Activated naive CD4-positive, alpha-beta T cell treated with Interleukin-2 at 50 U/mL for 16 hours (primary cell): ENCODE measurements around the gene PKD1.
"Not testable (repeated sequence)": the region's sequence is repeated elsewhere in the genome, so short reads cannot be mapped to it uniquely, and the experiment has no call there.

Experiments used
- DNase-seq: peaks from one replicate; pipeline ENCODE4 v3.0.0-alpha.2; 2020

Gene PKD1

DNA sequence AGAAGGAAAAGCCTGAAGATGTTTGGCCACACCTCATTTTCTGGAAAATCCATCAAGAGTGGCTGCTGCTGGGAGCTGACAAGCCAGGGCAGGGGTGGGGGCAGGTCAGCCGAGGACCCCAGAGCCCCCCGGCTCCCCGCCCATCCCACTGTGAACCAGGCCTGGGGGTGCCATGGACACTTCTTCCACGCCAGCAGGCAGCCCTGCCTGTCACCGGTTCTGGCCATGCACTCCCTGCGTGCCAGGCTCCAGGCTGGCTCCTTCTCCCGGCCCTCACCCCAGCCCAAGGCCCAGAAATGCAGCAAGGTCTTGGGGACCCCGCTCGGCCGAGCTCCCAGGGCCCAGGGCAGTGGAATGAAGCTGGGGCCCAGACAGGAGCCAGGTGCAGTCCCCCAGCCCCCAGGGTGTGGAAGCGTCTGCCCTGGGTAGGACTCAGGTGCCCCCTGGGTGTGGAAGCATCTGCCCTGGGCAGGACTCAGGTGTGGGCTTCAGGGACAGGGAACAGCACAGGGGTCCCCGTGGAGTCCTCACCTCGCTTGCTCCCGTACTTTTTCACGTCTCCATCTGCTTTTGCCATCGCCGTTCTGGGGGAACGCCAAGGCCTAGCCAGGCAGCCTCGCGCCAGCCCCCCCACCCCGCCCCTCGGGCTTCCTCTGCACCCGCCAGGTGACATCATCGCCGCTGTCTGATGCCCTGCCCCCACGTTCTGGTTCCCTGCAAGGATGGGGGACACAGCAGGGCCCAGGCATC is 12.6 kb downstream of the PKD1 start:
- DNase-seq, result not testable (repeated sequence)

DNA sequence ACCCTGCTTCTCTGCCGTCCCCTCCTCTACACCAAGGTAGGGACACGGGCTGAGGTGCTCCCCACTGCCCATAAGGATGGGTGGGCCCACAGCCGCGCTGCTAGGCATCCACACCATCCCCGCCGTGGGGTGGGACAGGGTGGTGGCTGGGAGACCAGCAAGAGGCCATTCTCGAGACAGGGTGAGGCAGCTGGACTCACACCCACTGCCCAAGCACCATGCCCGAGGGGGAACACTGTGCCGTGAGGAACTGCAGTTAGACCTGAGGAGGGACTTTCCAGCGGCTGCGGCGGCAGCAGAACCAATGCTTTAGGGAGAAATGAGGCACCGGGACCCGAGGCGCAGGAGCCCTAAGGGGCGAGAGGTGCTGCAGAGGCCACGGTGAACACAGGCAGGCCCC is 13.3 kb downstream of the PKD1 start:
- no peak for DNase-seq

DNA sequence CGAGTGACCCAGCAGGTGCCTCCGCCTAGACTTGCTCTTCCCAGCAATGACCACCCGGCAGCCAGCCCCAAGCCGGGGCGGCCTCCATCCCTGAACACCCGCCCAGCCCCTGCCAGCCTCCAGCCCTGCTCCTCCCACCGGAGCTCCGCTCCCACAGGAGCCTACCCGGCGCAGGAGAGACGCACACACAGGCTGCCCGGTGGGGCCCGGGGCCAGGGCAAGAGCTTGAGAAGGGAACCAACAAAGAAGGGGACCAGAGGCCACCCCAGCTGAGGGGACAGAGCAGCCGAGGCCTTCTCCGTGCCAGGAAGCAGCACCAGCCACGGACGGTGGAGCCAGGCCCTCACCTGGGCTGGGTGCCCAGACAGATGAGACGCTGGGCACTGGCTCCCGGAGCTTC is 13.8 kb downstream of the PKD1 start:
- no peak for DNase-seq

DNA sequence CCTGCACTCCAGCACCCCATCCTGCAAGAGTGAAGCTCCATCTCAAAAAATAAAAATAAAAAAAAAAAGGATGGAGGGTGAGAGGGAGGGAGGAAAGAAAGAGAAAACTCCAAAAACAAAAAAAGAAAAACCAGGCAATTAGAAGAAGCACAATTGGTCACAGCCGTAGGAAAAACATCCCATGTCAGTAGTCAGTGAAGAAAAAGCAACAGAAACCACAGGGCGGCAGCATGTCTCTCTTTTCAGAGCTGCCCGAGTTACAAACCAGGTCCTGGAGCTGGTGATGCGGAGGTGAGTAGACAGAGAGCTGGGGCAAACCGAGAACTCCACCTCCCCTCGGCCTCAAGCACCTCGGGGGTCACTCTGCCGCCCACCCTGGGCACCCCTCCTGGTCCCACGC is 14.4 kb downstream of the PKD1 start:
- peak; percentile 29 for DNase-seq

DNA sequence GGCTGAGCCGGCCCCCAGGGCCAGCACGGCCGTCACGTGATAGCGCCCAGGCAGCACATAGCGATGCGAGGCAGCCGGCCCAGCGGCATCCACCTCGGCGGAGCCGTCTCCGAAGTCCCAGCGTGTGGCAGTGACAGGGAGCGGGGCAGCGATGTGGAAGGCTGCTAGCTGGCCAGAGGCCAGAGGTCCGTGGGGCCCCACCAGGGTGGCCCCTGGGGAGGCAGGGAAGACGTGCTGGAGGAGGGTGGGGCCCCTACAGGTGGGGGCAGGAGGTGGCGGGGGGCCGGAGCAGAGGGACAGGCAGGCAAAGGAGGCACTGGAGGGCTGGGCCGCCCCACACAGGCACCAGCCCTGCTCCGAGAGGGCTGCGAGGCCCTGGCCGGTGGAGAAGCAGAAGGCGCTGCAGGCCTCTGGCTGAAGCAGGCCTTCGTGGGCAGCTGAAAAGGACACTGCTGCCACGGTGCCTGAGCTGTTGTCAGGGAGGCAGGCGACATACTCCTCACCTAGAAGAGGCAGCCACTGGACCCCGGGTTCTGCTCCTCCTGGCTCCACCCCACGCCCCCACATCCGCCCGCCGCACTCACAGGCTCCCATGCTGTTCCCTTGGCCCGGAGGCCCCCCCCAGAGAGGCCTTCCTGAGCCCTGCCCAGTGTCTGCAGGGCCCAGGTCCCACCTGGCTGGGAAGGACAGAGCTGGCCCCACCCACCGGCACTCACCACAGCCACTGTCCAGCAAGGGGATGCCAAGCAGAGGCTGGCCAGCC is 17.6 kb downstream of the PKD1 start:
- not testable (repeated sequence) for DNase-seq

DNA sequence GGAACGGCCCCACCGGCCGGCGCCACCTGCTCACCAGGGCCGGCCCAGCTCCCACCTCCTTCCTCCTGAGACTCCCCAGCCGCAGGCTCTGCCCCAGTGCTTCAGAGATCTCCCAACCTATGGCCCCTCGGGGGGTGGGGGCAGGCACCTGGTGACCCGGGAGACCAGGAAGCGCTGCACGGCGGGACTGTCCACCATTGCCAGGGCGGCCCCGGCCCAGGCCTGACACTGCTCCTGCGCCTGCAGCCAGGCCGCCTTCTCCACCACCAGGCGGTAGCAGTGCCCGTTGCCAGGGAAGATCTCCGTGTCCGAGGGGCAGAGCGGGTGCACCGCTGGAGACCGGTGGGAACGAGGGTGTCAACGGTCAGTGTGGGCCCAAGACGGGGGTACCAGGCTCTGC is 18.4 kb downstream of the PKD1 start:
- not testable (repeated sequence) for DNase-seq

DNA sequence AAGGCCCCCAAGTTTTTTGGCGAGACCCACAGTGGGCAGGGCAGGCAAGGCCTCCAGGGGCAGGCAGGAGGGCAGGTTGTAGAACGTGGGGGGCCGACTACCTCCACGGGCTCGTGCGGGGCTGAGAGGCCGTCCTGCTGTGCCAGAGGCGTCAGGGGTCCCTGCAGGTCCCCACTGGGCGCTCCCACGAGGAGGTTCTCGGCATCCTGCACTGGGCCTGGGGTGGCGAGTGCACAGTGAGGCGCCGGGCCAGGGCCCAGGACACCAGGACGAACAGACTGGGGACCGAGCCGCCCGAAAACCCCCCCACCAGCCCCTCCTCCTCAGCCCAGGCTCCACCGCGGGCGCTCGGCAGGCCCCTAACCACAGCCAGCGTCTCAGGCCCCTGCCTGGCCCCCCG is 19.3 kb downstream of the PKD1 start:
- not testable (repeated sequence) for DNase-seq

DNA sequence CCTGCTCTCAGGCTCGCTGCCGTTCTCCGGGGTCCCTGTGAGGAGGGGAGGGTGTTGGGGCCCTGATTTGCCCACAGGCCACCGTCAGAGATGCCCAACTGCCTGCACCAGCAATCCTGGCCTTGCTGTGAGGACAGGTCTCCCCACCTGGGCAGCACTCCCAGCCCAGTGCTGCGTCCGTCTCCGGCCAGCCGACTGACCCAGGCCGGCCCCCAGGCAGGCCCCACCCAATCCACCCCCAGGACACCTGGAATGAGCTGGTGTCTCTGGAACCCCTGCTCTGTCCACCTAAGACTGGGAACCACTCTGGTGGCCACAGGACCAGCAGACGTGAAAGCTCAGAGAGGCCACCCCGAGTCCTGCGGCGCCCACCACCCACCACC is 20.1 kb downstream of the PKD1 start:
- DNase-seq, result no peak

DNA sequence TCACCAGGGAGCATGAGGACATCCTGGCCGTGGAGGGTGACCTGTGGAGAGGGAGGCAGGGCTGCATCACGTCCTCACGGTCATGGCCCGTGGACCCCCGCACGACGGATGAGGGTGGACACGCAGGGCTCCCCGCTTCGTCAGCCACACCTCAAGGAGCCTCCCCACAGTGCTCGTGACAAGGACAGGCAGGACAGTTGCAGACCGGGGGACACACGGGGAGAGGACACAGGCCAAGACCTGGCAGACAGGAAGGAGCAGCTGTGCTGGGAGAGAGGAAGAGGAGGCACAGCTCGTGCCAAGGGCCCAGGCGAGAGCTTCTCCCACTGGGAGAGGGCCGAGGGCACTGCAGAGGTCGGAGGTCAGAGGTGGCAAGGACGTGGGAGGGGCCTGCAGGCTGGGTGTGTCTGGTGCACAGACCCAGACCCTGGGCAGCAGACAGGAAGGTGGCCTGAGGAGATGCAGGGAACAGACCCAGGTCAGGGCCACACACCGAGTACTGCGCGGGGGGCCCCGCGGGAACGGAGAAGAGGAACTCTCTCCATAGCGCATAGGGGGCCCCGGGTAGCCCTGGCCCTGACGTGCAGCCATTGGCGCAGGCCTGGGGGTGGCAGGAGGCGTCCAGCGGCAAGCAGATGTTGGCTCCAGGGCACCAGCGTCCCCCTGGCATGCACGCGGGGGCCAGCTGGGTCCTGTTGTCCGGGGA is 20.7 kb downstream of the PKD1 start:
- DNase-seq, result not testable (repeated sequence)

DNA sequence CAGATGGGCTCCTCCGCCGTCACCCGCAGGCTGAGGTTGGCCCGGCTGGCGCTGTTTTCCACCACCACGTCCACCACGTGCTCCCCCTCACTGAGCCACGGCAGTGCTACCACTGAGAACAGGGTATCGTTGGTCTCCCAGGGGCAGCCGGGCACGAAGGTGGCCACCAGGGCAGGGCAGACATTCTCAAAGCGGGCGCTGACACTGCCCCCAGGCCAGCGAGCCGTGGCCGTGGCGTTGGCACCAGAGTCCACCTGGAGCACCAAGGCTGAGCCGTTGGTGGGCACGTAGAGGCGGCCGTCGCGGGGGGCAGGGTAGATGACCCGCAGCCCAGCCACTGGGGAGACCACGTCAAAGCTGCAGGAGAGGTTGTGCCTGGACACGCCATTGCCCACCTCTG is 21.5 kb downstream of the PKD1 start:
- not testable (repeated sequence) for DNase-seq

DNA sequence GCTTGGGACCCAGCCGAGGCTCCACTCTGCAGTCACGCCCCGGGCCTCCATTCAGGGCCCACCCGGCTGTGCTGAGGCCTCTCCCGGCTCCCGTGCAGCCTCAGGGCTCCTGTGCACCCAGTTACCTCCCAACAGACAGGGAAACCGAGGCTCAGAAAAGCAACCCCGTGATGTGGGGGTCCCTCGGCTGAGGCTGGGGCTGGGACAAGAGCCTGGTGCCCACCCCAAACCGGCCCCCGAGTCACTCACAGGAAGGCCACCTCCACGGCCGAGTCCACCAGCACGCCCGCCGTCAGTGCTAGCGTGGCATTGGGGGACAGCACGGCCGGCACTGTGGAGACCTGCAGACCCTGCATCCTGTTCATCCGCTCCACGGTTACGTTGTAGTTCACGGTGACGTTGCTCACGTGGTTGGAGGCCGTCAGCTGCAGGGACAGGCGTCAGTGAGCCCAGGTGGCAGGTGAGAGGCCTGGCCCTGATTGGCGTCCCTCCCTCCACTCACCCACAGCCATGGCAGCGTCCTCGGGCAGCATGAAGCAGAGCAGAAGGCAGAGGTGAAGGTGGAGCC is 23.1 kb downstream of the PKD1 start:
- not testable (repeated sequence) for DNase-seq

DNA sequence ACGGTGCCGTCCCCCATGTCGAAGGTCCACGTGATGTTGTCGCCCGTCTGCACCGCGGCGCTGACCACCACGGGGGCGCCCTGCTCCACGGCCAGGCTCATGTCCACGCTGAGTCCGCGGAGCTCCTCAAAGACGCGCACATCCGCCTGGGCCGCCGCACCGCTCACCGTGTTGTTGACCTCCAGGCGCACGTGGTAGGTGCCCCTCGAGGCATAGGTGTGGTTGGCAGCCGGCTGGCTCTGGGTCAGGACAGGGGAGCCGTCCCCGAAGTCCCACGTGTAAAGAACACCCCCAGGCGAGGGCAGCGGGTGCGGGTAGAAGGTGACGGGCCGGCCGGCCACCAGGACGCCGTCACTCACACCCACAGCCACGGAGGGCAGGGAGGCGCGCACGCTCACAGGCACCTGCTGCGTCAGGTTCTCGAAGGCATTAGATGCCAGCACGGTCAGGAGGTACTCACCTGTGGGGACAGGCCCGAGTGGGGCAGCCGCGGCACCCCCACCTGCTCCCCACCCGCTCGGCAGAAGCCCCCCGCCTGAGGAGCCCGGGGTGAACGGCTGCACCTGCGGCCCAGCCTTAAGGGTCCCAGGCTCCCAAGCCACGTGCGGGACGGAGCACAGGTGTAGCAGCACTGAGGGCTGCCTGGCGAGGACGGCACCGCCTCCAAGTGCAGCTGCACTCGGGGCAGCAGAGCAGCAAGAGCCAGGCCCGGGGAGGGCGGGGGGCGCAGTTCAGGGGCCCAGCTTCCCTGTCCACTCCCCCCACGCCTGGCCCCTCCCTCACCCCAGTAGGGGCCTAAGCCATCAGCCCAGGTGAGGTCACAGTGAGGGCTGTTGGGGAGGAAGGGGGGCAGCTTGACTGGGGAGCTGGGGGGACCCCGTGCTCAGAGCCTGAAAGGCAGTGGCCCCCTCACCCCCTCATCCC is 24.0 kb downstream of the PKD1 start:
- not testable (repeated sequence) for DNase-seq

DNA sequence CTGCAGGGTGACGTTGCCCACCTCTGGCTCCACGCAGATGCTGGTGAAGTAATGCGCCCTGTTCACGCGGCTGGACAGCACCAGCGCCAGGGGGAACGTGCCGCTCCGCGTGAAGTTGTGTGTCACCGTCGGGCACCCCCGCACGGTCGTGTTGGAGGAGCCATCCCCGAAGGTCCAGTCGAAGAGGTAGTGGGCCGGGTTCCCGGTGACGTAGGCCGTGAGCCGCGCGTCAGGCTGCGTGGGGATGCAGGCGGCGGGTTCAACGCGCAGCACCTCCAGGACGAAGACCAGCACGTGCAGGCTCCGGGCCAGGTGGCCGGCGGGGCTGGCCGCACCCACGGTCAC is 24.7 kb downstream of the PKD1 start:
- not testable (repeated sequence) for DNase-seq

DNA sequence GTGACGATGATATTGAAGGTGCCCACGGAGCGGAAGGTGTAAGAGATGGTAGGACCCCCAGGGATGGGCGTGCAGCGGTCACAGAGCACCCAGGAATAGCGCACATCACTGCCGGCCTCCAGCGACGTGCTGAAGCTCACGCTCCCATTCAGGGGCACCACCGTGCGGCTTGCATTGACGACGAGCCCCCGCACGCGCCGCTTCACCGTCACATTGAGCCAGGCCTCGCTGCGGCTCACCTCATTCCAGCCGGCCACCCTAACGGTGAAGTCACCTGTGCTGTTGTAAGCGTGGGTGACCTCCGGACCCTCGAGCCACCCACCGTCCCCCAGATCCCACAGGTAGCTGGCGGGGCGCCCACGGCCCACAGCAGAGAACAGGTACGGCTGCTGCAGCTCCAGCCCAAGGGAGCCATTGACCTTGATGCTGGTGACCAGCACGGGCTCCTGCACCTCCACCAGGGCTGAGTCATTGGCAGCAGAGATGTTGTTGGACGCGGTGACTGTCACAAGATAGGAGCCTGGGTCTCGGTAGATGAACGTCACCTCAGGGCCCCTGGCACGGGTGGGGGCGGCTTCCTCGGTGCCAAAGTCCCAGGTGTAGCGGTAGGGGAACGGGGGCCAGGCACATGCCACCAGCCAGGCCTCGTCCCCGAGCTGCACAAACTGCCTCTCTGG is 25.2 kb downstream of the PKD1 start:
- DNase-seq, result not testable (repeated sequence)

DNA sequence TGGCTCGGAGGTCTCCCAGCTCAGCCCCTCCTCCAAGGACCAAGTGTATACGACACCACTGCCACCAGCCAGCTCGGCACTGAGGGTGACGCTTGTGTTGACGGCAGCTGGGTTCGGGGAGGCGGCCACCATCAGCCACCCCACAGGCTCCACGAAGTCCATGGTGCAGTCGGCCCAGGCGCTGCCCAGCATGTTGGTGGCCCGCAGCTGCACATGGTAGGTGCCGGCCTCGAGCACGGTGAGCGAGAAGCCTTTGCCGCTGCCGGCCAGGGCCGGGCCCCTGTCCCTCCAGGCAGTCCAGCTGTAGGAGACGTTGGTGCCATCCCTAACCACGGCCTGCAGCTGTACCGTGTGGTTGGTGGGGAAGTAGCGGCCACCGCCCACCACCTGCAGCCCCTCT is 25.8 kb downstream of the PKD1 start:
- not testable (repeated sequence) for DNase-seq

DNA sequence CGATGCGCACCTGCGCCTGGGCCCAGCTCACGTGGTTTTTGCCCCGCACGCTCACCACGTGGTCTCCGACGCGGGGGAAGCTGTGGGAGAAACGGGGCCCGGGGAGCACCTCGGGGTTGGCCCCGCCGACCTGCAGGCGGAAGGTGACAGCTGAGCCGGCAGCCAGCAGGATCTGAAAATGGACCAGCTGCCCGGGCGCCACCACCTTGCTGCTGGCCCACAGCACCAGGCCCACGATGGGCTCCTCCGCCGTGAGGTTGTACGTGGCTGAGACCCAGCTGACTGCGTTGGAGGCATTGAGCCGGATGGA is 26.5 kb downstream of the PKD1 start:
- not testable (repeated sequence) for DNase-seq

DNA sequence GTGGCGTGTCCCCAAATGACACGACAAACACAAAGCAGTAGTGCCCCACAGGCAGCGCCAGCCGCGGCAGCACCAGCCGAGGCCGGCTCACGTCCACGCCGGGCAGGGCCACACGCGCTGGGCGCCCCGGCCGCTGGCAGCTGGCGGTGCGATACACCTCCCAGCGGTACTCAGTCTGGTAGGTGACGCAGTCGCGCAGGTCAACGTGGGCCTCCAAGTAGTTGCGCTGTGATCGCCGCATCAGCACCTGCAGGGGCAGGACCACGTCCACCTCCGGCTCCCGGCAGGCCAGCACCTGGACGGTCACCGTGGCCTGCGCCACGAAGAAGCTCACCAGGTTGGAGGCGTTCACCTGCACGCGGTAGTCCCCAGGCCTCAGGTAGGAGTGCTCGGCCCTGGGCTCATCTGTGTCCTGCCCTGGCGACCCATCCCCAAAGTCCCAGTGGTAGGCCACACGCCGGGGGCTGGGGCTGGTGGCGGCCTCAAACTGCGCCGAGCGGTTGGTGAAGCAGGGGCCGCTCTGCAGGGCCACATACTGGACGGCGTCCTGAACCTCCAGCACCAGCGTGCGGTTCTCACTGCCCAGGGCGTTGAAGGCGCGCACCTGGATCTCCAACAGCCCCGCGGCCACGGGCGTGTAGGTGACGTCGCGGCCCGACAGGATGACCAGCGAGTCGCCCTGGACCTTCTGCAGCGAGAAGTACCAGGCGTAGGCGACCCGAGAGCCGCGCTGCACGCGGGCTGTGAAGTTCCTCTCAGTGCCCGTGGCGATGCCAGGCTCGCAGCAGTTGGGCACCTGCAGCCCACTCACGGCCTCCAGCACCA is 27.0 kb downstream of the PKD1 start:
- not testable (repeated sequence) for DNase-seq

DNA sequence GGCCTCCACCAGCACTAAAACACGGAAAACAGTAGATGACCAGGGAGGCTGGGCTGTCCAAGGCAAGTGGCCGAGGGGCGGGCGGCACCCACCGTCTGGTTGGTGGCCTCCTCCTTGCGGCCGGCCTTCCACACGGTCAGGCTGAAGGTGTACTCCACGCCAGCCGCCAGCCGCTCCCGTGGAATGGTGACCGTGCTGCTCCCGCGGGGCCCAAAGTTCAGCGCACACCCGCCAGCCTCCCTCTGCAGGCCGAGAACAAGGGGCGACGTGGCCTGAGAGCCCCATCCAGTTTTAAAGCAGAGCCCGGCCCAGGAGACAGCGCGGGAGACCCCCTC is 27.9 kb downstream of the PKD1 start:
- not testable (repeated sequence) for DNase-seq

DNA sequence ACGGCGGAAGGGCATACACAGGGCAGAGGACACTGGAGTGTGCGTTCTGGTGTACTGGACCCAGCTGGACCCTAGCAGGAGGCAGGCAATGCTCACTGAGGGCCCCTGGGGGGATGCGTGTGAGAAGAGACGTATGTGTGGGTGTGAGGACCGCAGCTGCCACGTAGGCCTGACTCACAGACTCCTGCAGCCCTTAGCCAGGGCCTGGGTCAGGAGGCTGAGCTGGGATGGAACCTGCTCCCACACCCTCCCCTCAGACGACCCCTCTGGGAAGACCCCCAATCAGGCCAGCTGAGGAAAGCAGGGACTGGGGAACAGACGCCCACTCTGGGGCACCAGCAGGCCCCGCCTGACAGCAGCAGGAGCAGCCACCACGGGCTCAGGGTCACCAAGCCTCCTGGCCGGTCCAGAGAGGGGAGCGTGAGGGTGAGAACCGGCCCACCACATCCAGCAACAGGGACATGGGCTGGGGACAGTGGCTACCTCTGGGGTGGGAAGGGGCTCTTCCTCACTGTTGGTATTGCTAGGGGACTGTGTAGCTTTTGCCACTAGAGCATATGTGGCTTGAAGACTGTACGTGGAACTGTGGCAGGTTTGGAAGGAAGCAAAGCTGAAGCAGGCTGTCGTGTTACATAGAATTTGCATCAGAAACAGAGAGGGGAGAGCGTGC is 28.4 kb downstream of the PKD1 start:
- not testable (repeated sequence) for DNase-seq

DNA sequence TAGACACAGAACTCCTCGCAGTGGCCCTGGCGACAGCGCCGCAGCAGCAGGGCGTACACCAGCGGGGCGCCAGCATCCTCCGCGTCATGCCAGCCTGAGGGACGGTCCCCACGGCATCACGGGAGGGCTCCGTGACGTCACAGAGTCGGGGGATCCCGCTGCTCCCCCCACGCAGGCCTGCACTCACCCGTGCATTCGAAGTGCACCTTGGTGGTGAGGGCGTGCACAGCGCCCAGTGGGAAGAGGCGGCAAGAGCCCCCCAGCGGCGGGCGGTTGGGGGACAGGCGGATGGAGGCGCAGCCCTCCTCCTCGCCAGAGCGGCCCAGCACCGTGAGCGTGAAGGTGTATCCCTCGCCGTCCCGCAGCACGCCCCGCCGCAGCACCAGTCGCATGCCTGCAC is 29.5 kb downstream of the PKD1 start:
- DNase-seq, result not testable (repeated sequence)

DNA sequence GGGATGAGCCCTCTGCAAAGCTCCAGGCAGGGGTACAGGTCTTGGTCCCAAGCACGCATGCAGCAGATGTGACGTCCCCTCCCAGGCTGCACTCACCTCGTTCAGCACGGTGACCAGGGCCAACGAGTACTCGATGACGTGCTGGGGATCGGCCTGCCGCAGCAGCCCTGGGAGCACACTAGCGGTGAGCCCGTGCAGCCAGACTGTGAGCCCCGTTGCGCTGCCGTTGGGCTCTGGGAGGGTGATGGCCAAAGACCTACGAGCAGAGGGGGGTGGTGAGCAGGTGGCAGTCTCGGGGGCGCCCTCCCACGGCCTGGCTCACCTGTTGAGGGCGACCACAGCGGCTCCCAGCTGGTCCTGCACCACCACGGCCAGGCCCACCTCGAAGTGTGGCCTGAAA is 29.9 kb downstream of the PKD1 start:
- DNase-seq, result not testable (repeated sequence)
